IPS-NIHi11 (cell line): ENCODE results near the gene MPZ.
"Not testable (repeated sequence)": the region's sequence is repeated elsewhere in the genome, so short reads cannot be mapped to it uniquely, and the experiment has no call there.

Experiments
- DNase-seq: peaks from one replicate; pipeline ENCODE4 v3.0.0; 2012; ENCODE audit warnings: mixed read lengths, low spot score

The MPZ gene

DNA sequence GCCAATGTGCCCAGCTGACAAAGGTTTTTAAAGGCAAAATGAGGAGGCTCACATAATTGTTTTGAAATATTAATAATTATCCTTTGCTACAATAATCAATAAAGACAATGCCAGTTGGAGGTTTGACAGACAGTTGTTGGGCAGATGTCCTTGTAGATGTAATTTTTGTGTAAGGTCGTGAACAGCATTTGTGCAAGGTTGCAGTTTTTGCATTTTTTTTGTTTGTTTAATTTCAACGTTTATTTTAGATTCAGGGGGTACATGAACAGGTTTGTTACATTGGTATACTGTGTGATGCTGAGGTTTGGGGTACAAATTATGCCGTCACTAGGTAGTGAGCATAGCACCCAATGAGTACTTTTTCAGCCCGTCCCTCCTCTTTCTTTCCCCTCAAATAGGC lies 9.3 kb downstream of the MPZ start:
- no peak for DNase-seq

DNA sequence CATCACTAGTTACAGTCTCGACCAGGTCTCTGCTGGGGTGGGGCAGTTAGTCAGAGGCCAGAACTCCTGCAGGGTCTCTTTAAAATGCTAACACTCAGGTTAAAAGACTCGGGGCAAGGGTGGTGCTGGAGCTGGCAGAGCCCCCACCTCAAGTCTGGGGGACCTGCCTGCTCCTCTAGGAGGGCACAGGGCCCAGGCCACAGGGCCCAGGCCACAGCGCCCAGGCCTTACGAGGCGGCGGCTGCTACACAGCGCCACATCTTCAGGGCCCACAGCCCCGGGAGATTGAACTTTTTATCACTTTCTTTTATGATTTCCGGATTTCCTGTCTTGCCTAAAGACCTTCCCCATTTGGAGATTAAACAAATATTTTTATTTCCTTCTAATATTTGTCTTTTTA lies 10.4 kb downstream of the MPZ start:
- no peak for DNase-seq

DNA sequence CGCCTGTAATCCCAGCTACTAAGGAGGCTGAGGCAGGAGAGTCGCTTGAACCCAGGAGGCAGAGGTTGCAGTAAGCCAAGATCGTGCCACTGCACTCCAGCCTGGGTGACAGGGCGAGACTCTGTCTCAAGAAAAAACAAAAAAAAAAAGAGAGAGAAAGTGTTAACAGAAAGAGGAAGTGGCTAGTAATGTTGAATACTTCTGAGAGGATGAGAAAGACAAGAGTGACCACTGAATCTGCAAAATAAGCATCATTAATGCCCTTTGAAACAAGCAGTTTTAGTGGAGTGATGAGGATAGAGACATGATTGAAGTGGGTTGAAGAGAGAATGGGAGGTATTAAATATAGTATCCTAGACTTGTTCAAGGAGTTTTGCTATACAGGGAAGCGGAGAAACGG lies 11.7 kb downstream of the MPZ start:
- DNase-seq = no peak

DNA sequence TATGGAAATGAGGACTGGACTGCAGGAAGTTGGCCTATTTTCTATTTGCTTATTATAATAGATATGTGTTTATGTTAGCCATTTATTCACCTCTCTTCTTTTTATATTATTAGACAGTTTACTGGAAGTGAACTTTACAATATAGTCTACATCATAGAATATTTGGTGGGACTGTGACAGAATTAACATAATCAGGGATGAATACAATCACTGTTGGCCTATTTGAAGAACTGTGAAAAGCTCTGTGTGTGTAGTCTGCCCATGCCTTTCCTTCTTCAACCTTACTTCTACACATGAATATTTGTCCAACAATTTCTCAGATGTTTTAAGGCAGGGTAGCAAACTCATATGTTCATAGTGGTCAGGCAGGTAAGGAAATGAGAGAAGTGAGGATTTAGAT lies 12.4 kb downstream of the MPZ start:
- DNase-seq = no peak

DNA sequence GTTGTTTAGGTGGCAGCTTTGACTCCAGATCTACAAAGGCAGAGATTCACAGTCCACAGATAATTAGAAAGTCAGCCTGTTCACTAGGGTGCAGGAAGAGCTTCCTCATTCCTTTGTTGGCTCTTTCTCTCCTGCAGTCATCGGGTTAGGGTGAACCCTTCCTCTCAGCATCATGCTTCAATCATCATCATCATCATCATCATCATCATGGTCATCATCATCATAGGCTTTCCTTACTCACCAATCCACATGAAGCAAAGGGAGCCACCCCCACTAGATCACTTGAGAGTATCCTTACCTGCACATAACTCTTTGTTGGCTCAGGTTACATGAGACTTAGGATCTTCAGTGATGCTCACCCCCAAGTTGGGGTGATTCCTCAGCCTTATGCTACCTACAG lies 19.0 kb downstream of the MPZ start:
- no peak for DNase-seq

DNA sequence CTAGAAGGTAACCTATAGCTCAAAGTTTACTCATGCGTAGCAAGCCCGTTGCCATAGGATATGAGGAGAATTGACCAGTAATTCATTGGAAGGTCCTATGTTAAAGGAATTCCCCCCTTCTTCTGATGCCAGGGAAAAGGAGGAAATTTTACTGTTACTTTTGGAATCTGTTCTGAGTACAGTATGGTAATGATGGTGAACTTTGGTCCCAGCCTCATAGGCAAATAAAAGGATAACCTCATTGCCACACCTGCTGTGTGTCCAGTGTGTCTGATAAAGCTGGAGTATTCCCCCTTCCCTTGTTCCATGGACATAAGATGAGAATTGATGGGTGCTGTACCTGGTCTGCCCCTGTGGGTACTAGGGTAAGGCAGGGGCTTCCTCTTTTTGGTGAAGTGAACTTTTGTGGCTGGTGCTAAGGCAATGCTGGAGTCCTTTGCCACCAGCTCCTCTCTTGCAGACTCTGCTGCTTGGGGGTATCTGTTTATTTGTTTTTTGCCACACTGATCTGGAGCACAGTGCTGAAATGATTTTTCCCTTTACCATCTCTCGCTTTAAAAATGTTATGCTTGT lies 22.2 kb downstream of the MPZ start:
- DNase-seq = no peak

DNA sequence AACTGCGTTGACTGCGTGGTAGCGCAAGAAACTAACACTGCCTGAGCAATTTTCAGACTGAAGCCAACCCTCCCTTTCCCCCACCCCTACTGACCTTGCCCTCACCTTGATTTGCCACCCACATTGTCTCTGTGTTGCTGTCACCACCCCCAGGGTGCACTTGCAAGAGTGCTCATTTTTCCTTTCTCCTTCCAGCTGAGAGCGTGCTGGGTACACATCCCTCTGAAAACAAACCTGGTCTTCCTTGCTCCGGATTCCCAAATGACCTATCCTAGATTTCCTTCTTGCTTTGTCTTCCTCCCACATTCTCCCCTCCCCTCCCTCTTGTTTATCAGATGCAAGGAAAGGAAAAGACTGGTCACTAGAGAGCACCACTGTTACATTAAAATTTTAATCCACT lies 24.2 kb downstream of the MPZ start:
- no peak for DNase-seq

DNA sequence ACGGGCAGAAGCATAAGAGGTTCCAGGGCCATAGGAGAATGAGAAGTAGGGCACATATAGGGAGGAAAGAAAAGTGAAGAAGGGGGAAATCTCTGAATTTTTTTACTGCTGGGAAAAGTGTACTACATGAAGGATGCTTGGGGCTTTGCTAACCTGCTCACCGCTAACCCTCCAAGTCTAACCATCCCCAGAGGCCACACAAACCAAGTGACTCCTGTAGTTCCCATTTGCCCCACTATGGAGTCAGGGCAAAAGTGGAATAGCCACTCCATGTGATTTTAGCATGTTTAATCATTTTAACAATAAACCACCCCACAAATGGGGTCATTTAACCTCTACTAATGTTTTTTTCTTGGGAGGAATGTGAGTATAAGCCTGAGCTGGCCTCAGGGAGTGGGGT lies 24.7 kb downstream of the MPZ start:
- no peak for DNase-seq

DNA sequence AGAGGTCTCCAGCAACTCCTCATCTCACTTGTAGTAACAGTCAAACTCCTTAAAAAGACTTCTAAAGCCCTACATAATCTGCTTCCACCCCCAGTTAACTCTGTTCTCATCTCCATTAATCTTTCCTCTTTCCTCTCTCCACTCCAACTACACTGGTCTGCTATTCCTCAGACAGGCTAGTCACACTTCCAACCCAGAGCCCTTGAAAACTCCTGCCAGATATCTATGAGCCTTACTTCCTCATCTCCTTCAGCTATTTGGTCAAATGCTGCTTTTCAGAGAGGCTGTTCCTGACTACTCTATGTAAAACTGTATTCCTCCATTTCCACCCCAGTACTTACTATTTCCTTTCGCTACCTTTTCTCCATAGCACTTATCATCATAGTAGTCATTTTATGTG lies 26.8 kb downstream of the MPZ start:
- no peak for DNase-seq

DNA sequence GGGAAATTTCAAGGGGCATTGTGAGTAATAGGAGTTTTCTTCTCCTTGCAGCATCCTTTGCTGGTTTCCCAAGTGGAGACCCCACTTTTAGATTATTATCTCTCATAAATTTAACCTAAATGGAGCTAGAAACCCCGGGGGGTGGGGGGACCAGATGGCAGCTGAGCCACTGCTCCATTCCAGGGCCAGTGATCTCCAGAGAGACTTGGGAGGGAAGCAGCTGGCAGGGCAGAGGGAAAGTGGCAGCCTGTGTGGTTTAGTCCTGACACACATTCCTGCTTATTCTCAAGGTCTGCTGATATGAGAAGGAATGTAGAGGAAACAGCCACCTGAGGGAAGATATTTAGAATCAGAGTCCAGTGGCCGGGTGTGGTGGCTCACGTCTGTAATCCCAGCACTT lies 34.9 kb downstream of the MPZ start:
- DNase-seq = no peak

DNA sequence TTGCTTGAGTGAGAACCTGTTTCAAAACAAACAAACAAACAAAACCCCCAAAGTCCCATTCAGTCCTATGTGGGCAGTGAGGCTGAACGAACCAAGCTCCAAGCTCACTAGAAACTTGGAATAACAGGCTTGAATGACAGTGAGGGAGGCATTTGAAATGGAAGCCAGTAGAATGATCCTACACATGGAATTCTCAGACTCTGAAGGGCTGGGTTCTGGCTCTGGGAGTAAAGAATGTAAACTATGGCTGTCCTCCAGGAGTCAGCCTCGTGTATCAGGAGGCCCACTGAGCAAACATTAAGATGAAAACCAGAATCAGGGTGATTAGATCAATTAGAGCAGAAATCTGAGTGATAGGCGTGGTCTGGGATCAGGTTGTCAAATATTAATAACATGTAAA lies 36.4 kb downstream of the MPZ start:
- DNase-seq = no peak

DNA sequence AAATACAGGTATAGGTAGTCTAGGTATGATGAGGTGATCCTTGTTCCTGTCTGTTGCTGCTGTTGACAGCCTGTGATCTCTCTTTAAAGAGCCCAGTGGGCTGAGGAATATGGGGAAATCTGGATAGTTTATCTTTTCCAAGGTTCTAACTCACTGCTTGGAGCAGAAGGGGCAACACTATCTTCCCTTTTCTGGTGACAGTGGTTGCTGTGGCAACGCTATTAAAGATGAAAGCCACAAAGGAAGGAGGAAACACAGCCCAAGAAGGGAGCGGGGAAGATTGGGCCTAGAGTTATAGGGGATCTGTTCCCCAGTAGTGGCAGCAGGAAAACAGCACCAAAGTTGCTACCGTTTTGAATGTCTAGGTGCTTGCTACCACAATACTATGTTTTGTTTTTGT lies 42.4 kb downstream of the MPZ start:
- DNase-seq = no peak

DNA sequence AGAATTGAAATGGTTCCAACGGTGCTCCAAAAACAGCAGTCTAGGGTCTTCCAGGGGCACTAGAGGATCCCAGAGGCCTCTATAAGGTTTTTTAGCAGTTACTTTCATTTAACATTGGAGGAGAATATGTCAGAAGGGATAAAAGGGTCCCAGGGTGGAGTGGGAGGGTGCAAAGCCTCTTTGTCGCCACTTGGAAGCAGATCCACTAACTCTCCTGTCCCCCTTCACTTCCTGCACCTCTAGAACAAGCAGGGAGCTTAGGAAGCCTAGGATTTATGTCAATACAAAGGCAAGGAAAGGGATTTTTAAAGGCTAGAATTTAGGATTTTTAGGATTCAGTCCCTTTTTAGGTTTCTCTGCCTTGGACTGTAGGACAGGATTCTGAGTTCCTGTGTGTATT lies 42.9 kb downstream of the MPZ start:
- no peak for DNase-seq

DNA sequence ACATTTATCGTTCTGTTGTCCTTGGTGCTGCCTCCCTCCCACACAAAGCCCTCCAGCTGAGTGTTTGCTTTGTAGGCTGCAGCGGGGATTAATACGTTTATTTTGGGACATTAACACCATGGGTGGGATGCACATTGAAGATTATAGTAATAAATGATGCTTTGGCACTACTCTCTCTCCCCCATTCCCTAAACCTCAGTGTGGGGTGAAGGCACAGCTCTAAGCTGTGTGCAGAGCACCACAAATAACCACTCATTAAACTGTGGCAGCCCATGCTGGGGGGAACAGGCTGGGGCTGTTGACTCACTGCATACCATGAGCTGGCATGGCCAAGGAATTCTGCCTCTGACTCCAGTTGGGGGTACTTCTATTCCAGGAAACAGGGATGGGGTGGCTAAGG lies 43.6 kb downstream of the MPZ start:
- no peak for DNase-seq

DNA sequence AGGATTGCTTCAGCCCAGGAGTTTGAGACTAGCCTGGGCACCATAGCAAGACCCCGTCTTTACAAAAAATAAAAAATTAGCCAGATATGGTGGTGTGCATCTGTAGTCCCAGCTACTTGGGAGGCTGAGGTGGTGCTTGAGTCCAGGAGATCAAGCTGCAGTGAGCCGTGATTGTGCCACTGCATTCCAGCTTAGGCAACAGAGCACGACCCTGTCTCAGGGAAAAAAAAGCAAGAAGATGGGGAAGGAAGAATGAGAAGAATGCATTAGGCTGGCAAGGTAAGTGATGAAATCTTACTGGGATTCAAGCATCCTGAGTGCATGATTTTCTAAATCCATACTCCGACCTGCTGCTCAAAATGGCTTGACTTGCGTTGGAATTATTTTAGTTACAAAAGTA lies 44.5 kb downstream of the MPZ start:
- no peak for DNase-seq

DNA sequence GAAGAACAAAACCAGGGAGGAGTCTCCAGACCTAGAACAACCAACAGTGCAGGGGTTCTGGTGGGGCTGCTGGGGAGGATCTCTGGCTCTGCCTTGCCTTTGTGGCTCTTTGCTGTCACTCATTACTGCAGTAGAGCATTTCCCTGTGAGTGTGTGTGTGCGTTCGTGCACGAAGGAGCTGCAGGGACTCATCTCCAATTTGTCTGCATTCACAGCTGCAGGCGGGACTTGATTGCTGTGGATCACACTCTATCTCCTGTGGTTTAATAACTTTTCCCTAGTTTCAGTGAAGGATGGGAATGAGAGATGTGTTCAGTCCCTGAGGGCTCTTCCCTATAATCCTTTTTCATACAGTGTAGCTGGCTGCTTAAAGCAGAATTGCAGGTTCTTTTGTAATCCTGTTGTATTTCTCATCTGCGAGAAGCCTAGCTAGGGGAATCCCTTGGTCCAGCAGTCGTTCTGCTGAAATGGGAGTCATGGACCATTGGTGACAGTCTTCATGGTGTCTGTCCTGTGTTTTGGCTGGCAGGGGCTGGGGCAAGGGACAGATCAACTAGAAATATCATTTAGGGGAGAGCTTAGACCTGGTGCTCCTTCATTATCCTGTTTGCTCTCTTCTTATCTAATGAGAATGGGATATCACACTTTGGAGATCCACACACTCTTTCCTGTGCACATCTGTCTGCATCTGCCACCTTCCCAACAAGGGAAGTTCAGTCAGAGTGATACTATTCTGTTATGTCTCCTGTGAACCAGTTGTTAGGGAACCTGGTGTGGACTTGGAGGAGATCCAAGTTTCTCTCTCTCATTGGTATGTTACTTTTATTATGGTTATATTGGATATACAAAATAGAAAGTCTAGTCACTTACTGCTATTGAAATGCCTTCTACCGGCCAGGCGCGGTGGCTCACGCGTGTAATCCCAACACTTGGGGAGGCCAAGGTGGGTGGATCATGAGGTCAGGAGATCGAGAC lies 48.2 kb downstream of the MPZ start:
- no peak for DNase-seq

DNA sequence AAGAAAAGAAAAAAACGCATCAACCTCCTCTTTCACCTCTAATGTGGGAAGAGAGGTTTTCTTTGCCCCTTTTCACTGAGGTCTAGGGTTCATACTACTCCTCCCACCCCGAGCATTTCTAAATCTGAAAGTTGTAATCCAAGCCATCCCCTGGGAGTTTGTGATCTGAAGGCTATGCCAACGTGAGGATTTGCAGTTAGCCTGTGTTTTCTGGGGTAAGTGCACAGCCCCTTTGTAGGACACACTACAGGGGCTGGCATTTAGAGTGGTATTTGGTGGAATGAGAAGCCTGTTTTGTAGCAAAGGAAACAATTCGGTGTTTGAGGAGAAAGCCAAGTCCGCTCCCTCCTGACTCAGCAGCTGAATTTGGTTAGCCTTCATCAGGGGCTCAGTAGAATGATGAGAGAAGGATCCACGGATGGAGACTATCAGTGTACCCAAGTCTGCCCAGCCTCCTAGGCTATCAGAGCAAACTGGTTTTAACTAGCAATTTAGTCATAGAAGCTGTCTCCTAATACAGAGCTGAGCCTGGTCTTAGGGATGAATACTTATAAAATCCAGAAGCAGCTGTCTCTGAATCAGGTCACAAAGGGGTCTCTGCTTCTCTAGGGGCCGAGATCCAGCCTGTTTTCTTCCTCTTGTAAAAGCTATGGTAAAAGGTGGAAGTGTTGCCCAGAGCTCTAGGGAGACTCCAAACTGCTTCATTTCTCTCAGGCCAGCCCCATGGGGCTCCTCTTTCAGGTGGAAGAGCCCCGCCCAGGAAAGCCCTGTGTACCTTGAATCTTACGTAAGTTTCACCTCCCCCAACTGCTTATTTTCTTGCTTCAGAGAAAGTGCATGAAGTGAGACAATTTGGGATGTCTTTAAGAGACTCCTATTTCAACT lies 49.1 kb downstream of the MPZ start:
- DNase-seq = no peak

DNA sequence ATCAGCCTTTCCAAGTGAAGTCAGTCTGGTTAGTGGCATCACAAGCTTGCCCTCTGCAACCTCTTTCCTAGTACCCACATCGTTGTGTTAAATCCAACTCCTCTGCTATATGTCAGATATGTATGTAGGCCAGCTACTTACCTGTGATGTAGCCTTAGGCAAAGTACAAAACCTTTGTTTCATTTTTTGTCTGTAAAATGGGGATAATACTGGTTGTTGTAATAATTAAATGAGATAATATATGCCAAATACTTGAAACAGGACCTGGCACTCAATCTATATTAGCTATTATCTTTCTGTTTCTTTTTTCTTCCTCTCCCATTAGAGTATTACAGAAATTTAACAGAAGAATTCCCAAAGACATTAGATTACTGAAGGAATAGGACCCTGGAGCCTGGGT lies 50.0 kb downstream of the MPZ start:
- no peak for DNase-seq

DNA sequence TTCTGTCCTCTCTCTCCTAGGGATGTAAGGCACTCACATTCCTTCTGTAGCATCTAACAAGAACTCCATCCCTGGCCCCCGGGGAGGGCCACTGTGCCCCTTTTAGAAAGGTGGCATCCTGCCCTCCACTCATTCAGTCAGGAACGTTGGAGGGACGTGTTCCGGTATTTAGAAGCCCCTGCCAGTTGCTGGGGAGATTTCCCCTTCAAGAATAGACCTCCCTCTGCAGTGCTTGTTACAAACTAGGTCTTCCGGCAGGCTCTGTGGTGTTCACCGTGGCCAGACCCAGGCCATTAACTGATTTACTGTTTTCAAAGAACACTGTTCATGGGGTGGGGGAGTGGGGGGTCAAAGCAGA lies 50.4 kb downstream of the MPZ start:
- peak; percentile 3 for DNase-seq

DNA sequence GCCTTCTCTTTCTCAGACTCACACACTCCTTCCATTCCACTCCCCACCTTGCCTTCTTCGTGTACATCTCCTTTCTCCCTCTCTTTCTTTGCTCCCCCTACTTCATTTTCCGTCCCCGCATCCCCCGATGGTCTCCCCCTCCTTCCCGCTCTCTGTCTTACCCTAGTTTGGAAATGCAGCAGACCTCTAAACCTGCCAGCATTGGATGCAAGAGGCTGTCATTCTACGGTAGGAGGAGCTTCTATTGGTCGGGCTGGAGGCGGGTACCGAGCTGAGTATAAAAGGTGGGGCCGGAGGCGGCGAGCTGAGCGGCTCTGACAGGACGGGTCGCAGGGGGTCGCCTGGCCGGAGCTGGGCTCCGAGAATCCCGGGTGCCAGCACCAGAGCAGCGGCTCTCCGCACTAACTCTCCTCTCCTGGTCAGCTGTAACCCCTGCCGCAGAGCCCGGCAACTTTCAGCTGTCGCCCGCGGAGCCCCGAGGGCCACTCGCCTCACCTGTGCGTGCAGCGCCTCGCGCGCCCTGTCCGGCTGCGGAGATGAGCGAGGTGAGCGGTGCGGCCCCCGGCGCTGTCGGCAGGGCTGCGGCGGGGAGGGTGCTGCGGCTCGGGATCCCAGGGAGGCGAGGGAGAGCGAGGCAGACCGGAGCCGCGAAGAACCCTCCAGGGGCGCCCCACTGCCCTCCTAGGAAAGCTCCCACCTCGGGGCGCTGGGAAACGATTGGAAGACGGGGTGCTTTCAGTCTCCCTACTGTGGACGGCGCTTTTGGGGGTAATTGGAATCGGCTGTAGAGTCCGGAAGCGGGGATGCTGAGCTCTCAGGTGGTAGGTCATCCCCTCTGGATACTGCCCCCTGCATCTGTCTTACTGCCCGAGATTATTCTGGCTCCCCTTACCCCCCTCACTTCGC lies 51.1 kb downstream of the MPZ start, which contains the start of gene PCP4L1:
PCP4L1 (plus strand) TSS at position 307 of the 906 bp plus-strand sequence; CDS start at position 537, 230 bp downstream.
- peak; percentile 94 for DNase-seq

DNA sequence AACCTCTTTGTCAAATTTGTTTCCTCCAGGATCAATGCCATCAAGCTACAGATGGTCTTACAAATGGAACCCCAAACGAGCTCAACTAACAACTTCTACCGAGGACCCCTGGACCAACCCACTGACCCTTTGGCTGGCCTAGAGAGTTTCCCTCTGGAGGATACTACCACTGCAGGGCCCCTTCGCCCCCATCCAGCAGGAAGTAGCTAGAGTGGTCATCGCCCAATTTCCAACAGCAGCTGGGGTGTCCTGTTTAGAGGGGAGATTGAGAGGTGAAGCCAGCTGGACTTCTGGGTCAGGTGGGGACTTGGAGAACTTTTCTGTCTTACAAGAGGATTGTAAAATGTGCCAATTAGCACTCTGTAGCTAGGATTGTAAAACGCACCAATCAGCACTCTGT lies 52.7 kb downstream of the MPZ start:
- not testable (repeated sequence) for DNase-seq
